ENCODE results near the gene MYL3. TPM values are rescaled to one million over a fixed set of nuclear protein-coding genes. Genes with fewer than 3 reads are reported as not detected.

The MYL3 gene
- total RNA-seq, 1 donor from 2014 or later, result not detected

GRCh38 chr3:46866032-46866595 lies 2.9 kb upstream of the MYL3 start:
- no peak for DNase-seq (ENCODE audit: extremely low read depth, low read depth, low spot score)

DNA sequence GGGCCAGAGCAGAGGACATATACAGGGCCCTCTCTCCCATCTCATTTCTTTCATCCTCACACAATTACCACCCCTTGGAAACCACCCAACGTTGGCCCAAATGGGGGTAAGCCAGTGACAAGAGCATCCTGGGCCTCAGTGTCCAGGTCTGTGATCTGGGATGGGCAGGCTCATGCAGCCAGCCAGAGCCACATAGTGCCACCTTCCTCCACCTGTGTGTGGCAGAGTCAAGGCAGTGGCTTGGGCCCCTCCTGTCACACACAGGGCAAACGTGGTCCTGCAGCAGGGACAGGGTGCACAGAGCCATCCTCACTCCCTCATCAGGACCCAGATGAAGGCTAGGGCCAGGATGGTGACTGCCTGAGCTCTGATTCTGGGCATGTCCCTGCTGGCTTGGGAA lies 2.3 kb upstream of the MYL3 start:
- no peak for DNase-seq (ENCODE audit: extremely low read depth, low read depth, low spot score)

GRCh38 chr3:46865031-46865507 lies 1.8 kb upstream of the MYL3 start:
- DNase-seq (ENCODE audit: extremely low read depth, low read depth, low spot score), result no peak

DNA sequence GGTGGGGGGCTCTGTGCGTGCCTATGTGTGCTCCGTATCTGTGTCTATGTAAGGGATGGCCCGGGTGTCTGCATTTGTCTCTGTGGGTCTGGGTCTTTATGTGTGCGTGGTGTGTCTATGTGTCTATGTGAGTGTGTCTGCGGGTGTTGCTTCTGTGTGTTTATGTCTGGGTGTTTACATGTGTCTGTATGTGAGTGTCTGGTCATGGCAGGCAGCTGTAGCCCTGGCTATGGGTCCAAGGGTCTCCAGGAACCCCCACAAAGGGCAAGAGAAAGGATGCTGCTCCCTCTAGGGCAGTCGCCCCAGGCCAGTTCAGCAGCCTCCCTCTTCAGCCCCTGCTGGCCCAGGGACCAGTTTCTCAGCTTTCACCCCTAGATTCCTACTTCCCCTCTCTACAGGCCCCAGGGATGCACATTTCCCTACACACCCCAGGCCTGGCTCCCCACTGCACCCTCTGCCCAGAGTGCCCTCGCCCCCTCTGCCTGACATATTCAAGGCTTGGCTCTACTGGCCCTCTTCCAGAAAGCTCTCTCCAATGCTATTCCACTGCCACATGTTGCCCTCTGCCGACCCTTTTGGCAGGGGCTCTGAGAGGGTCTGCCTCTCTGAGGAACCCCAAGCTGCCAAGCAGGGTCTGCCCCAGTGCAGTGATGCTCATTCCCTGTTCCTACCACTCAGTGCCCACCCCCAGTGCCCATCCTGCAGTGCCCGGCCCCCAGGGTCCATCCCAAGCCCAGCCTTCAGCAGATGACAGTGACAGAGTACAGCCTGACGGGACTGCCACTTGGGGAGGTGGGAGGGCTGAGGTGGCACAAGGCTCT lies 1.0 kb upstream of the MYL3 start:
- DNase-seq (ENCODE audit: extremely low read depth, low read depth, low spot score), result no peak

DNA sequence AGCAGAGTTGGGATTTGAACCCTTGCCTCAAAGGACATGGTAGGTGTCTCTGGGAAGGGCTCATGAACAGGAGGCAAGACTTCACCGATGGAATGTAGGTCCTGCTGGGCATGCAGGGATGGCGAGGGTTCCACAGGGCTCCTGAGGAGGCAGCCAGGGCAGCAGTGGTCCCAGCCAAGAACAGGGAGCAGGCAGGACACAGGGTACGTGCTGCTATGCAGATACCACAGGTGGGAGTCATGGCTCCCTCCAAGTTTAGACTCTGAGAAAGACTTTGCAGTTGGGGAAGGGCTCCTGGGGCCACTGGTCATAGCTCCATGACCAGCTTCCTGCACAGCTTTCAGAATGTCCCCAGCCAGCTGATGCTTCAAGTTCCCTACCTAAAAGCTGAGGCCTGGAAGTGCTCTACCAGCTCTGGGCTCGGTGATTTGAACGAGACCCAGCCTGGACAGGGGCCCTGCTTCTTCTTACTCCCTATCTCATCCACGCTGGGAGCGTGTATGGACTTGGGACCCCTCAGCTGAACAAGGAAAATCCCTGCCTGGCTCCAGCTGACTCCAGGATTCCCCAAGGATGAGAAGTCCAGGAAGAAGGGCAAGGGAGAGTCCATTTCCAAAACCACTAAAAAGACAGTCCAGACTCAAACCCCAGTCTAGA lies 747 bp downstream of the MYL3 start:
- no peak for DNase-seq (ENCODE audit: extremely low read depth, low read depth, low spot score)

GRCh38 chr3:46861605-46862368 lies 1.5 kb downstream of the MYL3 start:
- no peak for DNase-seq (ENCODE audit: extremely low read depth, low read depth, low spot score)

GRCh38 chr3:46860810-46861604 lies 2.2 kb downstream of the MYL3 start:
- DNase-seq (ENCODE audit: extremely low read depth, low read depth, low spot score), result no peak

GRCh38 chr3:46860017-46860809 lies 3.0 kb downstream of the MYL3 start:
- no peak for DNase-seq (ENCODE audit: extremely low read depth, low read depth, low spot score)

DNA sequence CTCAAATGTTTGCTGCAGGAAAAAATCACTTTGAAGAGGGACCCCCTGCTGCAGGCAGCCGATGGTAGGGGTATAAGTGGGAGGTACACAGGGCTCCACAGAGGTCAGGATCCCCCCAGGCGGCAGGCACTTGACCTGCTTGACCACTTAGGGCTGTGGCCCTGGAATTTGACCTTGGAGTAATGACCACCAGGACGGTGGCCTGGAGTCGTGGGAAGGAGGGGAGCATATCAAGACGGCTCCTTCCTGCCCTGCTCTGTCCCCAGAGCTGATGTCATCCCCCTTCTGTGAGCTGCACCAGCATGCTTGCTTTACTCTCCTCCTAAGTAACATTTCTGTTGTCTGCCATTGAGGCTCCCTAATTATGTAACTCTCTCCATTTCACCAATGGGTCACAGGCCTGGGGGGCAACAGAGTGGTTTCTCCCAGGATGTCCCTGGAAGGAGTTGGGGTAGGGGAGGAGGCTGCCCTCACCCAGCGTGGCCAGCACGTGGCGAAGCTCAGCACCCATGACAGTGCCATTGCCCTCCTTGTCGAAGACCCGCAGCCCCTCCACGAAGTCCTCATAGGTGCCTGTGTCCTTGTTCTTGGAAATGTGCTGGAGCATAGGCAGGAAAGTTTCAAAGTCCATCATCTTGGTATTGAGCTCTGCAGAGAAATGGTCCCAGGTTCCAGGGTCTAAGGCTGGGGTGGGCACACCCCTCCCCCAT lies 4.1 kb downstream of the MYL3 start:
- no peak for DNase-seq (ENCODE audit: extremely low read depth, low read depth, low spot score)

- DNase-seq (ENCODE audit: extremely low read depth, low read depth, low spot score), result no peak
Measured at GRCh38 chr3:46858456-46858855, 4.8 kb downstream of the MYL3 start.

DNA sequence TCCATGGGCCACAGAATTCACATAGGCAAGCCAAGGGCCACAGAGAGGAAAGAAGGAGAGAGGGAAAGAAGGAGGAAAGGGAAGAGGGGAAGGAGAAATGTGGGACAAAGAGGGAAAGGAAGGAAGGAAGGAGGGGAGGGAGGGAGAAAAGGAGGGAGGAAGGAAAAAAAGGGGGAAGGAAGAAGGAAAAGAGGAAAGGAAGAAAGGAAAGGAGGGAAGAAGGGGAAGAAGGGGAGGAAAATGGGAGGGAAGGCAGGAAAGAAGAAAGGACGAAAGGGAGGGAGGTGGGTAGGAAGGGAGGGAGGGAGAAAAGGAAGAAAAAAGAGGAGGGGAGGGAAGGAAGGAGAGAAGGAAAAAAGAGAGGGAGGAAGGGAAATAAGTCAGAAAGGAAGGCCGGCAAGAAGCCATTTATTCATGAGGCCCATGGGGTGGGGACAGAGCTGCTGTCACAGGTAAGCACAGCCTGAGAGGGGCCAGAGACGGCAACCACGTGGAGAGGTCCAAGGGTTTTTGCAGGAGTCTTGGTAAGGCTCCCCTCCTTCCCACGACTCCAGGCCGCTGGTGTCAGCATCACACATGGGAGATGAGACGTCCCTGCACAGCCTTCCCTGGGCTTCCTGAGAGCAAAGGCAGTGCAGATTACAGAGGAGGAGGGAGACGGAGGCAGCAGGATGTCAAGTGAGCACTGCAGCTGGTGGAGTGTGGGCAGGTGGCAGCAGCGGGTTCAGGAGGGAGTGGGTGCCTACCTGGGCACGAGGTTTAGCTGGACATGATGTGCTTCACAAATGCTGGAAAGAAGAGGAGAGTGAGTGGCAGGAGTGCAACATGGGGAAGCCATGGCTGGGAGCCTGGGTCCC lies 5.5 kb downstream of the MYL3 start:
- DNase-seq (ENCODE audit: extremely low read depth, low read depth, low spot score), result no peak

DNA sequence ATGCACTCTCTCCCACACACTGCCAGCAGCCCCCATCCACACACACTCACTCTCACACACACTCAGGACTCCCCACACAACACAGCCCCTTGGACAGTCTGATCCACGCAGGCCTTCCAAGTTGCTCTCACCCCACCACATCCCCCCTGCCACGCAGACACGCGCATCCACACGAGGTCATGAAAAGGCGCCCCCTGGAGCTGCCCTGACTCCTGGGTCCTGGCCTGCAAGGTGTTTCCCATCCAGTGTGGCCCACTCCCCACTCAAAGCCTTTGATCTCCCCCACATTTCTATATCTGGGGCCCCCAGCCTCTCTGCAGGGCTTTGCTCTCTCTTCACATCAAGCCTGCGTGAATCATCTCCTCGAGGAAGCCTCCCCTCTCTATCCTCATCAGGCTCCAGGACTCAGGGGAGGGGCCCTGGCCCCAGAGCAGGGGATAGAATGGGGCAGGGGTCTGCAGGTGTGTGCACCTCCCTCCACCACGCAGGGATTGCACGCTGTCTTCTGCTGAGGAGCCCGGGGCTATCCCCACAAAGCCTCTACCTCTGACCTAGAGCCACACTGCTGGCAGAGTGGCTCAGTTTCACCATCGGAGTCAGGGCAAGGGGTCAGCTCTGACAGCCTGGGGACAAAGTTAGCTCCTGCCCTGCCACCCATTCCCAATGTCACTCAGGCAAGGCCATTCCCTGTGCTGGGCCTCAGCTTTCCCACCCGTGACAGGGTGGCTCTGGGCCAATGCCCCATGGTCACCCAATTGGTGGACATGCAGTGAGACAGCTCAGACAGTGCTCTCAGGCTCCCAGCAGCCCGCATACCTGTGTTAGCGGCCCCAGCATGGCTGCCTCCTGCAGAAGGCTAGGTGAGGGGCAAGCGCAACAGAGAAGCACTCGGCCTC lies 6.4 kb downstream of the MYL3 start:
- no peak for DNase-seq (ENCODE audit: extremely low read depth, low read depth, low spot score)

- DNase-seq (ENCODE audit: extremely low read depth, low read depth, low spot score), result no peak
Measured at GRCh38 chr3:46854555-46854991, 8.7 kb downstream of the MYL3 start.

DNA sequence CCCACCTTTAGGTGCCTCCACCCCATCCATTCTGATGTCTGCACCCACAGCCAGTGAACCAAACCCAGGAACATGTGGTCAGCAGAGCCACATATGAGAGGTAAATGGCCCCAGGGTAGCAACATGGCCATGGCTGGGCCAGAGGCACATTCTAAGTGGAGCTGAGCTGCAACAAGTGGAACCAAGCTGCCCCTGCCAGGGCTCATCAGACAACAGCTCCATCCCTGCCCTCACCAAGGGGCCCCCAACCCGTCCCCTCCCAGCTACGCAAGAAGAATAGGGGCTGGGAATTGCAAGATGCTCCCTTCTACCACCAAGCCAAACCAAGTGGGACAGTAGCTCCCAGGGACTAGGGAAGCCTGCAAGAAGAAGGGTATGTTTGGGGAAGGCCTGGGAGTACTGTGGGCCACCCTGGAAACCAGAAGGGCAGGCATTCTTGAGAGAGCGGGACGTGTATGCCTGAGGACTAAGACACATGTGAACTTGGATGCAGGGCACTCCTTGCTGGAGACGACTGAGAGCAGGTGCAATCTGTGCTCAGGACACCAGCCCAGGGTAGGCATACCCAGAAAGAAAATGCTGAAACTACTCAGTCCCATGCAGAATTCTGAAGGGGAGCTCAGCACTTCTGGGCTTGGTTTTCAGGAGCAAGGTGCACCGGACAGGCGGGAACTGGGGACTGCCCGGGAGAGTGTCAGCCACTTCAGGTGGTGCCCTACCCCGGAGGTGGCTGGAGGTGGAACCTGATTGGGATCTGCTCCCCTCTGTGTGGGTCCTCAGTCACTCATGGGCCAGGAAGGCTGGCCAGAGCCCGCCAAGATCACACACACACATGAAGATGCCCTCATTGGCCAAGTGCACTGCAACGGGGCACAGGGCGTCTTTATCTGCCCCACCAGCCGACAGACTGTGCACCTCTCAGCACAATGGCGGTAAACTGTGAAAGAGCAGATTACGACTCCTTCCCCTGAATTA lies 9.5 kb downstream of the MYL3 start:
- no peak for DNase-seq (ENCODE audit: extremely low read depth, low read depth, low spot score)

DNA sequence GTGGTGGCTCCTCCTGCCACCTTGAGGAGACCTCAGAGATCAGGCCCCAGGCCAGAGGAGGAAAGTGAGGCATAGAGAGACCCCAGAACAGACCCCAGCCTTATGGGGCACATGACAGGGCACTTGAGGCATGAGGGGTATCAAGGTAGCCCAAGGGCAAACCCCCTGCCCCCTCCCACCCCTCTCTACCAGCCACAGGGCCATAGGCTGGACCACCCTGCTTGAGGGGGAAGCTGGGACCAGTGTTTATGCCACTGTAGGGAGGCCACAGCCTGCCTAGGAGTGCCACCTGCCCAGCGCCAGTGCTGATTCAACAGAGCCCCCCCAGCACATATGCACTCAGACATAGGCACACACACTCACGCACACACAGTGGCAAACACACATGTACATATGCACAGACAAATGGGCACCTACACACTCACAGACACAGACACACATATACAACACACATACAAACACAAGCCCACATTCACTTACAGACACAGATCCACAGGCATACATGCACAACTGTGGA lies 10.3 kb downstream of the MYL3 start:
- no peak for DNase-seq (ENCODE audit: extremely low read depth, low read depth, low spot score)

GRCh38 chr3:46852334-46852720 lies 10.9 kb downstream of the MYL3 start:
- no peak for DNase-seq (ENCODE audit: extremely low read depth, low read depth, low spot score)
